GM19397 (cell line): ENCODE data around the gene ZSCAN9.
A peak's percentile ranks its signal among the peaks of the same experiment; 100 is the strongest.

Experiments
- ATAC-seq: cut with Tn5 transposase; IDR thresholded peaks from one replicate; pipeline ENCODE4 v1.9.1; 2021; ENCODE audit warnings: mild to moderate bottlenecking, moderate library complexity; ENCODE audit not compliant: unreplicated experiment

The ZSCAN9 gene

DNA sequence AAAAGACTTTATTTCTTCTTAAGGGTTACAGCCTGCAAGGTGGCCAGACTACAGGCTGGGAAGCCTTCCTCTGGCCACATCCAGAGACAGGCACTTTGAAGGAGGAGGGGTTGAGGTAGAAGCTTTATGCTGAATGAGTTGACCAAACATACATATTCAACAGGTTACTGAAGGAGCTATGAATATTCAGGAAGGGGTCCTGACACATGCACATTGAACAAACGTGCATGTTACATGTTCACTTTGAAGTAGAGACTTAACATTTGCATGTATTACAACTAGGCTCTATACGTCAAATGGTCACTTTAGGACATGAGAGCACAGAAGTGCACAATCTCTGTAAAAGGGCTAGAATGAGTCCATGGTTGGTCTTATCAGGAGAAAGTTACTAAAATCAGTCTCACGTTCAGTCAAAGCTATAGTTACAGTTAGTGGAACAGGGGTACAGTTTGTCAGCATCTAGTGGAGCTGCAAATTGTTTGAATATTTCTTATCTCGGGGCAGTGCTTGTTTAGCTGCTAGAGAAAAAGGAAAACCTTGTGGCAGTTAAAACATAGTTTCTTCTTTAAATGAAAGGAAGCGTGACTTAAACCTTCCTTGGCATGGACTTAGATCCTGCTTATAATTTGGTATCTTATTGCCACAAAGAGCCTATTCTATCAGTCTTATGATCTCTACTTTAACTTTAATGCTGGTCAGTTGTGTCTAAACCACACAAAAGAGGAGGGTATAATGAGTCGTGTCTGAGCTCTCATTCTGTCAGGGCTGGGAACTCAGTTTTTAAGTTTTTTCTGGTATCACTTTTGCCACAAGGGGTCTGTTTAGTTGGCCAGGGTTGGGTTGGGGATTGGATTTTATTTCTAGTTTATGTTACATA lies 4.6 kb upstream of the ZSCAN9 start:
- no peak for ATAC-seq

DNA sequence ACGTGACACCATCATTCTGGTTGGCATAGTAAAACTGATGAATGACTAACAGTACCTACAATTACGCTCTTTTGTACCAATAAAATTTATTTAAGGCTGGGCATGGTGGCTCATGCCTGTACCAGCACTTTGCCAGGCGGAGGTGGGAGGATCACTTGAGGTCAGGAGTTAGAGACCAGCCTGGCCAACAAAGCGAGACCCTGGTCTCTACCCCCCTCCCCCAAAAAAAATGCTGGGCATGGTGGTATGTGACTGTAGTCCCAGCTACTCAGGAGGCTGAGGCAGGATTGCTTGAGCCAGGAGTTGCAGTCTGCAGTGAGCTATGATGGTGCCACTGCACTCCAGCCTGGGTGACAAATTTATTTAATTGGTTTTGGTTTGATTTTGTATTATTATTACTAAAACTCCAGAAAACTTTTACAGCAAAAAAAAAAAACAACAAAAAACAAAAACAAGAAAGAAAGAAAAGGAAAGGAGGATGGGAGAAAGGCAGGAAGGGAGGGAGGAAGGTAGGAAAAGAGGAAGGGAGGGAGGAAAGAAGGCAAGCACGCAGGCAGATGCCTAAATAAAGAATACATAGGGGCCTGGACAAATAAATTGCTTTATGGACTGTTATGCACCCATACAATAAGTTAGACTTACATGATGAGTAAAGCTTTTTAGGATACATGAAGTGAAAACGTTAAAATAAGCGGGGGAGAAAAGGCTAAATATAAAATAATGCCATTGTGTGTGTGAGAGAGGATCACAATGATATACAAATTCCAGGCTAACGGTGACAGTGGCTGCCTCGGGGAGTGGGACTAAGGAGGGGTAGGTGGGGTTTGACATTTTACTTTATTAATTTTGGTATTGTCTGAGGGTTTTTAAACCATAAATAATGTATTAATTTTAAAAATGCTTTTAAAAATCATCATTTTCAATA lies 682 bp upstream of the ZSCAN9 start:
- no peak for ATAC-seq

DNA sequence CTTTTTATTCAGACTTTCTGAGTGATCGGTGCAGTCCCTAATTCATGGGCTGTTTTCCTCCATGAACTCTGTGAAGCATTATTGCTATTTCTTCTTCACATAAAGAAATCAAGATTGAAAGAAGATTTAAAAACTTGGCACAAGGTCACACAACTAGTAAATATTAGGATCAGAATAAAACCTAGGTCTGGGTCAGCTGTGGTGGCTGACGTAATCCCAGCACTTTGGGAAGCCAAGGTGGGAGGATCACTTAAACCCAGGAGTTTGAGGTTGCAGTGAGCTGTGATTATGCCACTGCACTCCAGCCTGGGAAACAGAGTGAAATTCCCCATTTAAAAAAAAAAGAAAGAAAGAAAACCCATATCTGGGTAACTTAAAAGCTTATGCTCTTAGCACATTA lies 1.4 kb downstream of the ZSCAN9 start:
- no peak for ATAC-seq

DNA sequence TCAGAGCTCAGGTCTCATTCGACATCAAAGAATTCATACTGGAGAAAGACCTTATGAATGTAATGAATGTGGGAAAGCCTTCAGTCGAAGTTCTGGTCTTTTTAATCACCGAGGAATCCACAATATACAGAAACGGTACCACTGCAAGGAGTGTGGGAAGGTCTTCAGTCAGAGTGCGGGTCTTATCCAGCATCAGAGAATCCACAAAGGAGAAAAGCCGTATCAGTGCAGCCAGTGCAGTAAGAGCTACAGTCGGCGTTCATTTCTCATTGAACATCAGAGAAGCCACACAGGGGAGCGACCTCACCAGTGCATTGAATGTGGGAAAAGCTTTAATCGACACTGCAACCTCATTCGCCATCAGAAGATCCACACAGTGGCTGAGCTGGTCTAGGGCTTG lies 7.7 kb downstream of the ZSCAN9 start:
- ATAC-seq: no peak

DNA sequence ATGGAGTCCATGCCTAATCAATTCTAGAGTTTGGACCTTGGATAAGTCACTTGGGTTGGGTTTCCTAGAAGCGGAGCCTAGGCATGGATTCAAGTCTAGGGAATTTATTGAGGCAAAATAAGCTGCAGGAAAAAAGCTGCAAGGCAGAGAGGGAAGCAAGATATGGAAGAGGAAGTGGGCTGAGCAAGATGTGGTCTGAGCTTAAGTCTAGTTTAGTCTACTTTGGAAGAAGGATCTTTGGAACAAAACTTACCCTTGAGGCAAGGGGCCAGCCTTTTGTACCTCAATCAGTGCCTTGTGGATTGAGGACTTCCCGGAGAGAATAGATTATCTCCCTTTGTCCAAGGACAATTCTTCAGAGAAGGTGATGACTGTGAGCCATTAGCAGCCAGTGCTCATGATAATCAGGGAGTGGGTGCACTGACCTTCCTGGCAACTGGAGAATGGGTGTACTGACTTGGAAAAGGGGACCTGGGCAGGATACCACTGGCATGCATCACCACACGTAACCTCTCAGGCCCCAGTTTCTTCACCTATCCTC lies 10.9 kb downstream of the ZSCAN9 start:
- ATAC-seq: no peak

DNA sequence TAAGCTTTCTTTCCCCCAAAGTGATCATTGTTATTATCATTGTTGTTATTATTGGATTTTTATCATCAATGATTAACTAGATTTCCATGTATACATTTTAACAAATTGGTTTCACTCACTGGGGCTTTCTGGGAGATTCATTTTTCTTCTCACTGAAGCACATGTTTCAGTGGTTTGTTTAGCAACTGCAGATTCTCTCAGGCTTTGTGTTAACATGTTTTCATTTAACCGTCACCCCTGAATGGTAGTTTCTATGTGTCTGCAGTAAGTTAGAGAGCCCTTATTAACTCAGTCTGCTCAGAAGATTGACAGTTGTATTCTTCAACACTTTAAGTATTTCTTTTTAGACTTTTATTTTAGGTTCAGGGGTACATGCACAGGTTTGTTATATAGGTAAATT lies 14.6 kb downstream of the ZSCAN9 start:
- no peak for ATAC-seq

DNA sequence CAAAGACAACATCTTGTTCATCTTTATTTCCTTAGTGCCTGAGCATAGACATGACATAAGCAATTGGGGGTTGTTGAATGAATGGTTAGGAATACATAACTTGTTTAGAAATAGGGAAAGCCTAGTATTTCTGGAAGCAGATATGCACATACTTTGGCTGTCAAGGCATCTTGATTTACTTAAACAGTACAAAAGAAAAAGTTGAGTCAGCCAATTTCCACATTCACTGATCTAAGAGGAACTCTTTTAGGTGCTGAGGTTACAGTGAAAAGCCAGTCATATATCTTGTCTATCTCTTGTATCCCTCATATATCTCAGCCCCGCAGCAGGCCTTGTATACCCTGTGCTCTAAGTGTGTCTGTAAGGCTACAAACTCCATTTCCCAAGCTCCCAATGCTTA lies 15.4 kb downstream of the ZSCAN9 start:
- ATAC-seq: no peak

DNA sequence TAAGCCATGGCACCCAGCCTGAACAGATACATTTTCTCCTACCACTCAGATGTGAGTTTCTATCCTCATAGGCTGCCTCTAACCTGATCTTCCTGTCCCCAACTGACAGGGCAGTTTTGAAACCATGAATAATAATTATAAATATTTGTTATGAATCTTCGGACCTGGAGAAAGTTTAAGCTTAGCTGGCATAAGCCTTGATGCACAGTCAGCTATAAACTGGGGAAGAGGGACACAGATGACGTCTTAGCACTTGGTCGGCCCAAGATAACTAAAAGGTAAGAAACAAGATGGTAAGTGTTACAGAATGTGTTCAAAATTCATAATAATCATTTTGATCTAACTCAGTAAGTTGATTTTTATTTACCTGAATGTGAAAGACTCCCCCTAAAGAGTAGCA lies 18.9 kb downstream of the ZSCAN9 start:
- no peak for ATAC-seq

DNA sequence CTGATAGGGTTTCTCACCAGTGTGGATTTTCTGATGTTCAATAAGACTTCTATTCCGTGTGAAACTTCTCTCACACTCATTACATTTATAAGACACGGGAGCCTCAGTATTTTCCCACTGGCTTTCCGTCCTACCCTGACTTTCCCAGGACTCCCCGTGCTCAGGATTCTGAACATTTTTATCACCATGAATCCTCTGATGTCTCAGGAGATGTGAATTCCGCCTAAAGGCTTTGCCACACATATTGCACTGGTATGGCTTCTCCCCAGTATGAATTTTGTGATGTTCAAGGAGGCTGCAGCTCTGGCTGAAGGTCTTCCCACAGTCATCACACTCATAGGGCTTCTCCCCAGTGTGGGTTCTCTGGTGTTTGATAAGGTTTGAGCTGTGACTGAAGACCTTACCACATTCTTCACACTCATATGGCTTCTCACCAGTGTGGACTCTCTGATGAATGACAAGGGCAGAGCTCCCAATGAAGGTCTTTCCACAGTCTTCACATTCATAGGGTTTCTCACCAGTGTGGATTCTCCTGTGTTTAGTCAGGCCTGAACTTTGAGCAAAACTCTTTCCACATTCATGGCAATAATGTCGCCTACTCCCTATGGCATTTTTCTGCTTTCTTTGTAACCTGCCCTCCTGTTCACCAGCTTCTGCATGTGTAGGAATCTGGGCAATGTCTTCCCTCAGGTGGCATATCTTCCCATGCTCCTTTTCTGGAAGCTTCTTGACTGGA lies 20.3 kb downstream of the ZSCAN9 start:
- ATAC-seq: no peak

DNA sequence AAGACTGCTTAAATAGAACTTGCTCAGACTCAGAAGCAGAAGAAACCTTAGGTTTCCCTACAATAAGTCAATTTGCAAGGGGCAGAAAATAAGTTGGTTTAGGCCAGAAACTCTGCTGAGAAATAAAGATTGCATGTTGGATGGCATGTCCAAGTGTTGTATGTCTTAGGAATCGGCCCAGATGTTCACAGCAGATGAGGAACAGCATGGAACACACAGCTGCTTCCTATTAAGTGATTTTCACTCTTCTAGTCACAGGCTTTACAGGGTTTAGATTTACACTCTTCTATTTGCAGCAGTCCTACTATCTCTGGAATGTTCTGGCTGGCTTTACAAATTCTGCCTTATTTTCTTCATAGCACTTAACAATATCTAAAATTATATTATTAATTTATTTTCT lies 23.8 kb downstream of the ZSCAN9 start:
- no peak for ATAC-seq

DNA sequence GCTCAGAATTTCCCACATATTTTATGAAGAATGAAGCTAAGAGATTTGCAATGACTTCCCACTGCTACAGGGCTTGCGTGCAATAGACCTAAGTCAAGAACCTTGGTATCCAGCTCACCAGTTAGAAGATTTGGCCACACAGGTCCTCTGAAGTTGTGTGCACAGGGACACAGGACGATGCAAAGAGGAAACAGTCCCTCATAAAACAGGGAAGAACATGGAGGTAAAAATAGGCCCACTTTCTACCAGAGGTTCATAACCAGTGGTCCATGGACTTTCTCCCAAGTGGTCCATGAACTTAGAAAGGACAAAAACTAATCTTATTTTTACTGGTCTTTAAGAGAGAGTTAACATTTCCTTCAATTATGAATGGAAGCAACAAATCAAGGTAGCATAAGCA lies 25.7 kb downstream of the ZSCAN9 start:
- no peak for ATAC-seq

DNA sequence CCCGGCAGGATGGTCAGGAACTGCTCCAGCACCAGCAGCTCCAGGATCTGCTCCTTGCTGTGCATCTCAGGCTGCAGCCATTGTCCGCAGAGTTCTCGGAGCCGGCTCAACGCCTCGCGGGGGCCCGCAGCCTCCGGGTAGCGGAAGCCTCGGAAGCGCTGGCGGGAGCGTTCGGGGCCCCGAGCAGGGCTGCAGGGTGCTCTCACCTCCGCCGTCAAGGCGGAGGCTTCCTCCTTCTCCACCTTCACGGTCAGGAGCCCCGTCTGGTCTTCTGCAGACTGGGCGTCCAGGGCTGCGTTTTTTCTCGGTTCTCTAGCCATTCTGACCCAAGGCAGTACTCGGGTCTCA lies 26.6 kb downstream of the ZSCAN9 start:
- peak; percentile 43 for ATAC-seq

DNA sequence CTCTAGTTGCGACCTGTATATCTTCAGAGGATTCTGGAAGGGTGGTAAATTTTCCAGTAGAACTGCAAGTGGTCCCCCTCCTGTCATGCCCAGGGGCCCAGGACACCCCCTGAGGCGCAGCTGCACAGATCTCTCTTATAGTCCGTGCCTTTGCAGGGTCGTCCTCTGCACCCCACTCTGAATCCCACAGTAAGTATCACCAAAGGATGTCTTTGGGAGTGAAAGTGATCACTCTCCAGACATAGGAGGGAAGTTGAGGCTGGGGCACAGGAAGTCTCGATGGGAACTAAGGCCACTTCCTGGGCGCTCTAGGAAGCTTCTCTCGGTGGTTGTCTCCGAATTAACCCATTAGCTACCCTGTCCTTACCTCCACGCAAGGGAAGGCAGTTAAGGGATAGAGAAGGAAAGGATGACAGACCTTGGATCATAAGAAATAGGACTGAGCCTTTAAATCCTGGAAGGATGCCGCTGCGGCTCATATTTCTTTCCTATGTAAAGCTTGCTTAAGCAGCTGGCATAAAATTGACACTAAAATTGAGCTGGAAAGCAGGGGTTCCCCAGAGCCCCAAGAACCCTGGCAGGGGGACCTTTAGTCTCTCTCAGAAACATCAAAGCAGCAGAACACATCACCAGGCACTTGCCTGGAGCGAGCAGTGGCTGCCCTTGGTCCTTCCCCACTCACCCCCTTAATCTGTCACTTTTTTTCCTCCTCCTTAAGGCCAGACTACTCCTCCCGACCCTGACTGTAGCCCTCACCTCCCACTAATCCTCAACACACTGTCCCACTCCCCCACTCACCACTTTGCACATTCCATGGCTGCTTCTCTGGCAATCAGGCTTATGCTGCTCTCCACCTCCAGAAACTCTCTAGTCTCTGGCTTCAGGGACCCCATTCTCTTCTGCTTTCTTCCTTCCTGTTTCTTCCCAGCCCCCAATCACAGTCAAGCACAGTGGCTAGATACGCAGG lies 27.2 kb downstream of the ZSCAN9 start, which contains the start of gene ZKSCAN4:
ZKSCAN4 (minus strand) TSS at position 261 of the 967 bp plus-strand sequence. CDS start 289 bp downstream, outside the sequence.
- ATAC-seq: peak; percentile 78

DNA sequence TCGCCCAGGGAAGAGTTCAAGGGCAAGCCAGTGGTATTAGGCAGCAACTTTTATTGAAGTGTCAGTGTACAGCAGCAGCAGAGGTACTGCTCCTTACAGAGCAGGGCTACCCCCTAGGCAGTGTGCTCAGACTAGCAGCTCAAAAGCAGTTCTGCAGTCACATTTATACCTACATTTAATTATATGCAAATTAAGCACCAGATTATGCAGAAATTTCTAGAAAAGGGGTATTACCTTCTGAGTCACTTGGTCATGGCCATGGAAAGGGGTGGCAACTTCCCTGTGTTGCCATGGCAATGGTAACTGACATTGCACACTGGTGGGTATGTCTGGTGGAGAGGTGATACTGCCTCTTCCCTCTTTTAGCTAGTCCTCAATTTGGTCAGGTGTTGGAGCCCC lies 29.0 kb downstream of the ZSCAN9 start:
- ATAC-seq: no peak

DNA sequence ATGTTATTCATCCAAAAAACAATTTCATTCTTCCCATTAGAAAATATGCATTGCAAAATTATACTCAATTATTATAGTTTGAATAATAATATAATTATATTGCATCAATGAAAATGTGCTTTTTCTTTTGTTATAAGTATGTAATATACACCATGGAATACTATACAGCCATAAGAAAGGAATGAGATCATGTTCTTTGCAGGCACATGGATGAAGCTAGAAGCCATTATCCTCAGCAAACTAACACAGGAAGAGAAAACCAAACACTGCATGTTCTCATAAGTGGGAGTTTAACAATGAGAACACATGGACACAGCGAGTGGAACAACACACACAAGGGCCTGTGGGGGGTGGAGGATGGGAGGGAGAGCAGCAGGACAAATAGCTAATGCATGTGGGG lies 32.0 kb downstream of the ZSCAN9 start:
- no peak for ATAC-seq

DNA sequence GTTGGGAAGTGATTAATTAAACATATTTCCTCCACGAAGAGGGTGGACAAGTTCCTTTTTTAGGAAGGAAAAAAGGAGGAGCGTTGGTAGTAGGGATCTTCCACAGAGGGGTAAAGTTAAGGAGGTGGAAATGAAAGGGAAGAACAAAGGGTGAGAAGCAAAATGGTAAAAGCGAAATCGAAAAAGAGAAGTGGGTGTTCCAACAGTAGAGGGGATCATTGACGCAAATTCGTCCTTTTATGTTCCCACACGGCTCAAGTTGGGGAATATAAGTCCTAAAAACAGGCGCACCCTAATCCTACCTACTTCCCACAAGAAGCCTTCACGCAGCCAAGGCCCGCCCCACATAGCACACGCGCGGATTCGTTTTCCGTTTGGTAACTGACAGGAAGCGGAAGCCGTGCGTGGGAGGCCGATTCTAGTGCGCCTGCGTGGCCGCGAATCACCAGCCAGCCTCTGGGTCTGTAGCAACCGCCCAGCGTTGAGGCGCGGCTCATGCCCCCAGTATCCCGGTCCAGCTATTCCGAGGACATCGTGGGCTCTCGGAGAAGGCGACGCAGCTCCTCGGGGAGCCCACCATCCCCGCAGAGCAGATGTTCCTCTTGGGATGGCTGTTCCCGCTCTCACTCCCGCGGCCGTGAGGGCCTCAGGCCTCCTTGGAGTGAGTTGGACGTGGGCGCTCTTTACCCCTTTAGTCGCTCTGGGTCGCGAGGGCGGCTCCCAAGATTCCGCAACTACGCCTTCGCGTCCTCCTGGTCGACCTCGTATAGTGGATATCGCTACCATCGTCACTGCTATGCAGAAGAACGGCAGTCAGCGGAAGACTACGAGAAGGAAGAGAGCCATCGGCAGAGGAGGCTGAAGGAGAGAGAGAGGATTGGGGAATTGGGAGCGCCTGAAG lies 34.1 kb downstream of the ZSCAN9 start, which contains the start of gene NKAPL:
NKAPL (plus strand) TSS at position 421 of the 901 bp plus-strand sequence; CDS start at position 496, 75 bp downstream.
- ATAC-seq: no peak

DNA sequence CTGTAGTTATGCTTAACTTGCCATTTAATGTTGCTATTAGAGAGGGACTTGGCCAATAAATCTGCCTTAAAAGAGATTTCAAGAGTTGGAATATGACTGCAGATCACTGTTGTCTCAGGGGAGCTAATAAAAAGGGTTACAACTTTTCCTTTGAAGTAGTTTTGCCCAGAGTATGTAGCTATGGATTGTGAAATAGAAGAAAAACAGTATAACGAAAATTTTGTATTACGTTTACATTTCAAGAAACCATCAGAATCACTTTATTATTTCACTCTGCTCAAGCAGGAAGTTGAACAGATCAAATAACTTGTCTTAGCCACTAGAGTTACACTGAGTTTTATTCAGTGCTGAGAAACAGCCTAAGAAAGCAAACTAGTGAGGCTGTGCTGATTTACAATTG lies 38.8 kb downstream of the ZSCAN9 start:
- no peak for ATAC-seq

DNA sequence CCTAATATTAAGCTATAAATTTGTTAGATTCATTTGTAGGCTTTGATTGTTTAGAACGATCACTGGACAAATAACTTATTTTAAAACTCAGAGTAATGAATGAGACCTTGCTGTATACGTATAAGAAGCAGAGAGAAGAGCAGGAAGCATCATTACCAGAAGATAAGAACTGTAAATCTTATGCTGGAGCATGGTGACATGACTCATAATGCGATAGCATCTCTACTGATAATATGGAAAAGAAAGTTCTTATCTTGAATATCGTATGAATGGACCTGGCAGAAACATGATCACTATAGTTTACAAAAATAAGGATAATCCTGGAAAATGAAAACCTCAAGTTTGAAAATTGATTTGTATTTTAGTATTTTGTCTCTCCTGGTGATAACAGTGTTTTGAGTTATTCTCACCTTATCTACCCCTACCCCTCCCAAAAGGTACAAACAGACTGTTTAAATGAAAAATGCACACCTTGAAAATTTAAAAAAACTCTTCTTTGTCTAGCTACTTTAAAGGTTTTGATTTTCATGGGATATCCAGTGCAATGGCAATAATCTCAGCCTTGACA lies 39.8 kb downstream of the ZSCAN9 start:
- ATAC-seq: no peak
